Osteocyte (in vitro differentiated cells): Measurements from ENCODE around the gene SIDT2. TPM values are rescaled to one million over a fixed set of nuclear protein-coding genes. Genes with fewer than 3 reads are reported as not detected.
A peak's percentile ranks its signal among the peaks of the same experiment; 100 is the strongest.

Experiments used
- DNase-seq: peaks from one replicate; pipeline ENCODE4 v3.0.0; 2021; ENCODE audit warnings: mixed read lengths; ENCODE audit not compliant: unreplicated experiment; ENCODE audit errors: extremely low spot score
- H3K27ac Mint-ChIP-seq: one replicate; pipeline ENCODE4 v1.8.0; 2021; ENCODE audit warnings: mild to moderate bottlenecking, mixed read lengths; ENCODE audit not compliant: unreplicated experiment
- H3K27me3 Mint-ChIP-seq: one replicate; pipeline ENCODE4 v1.8.0; 2021; ENCODE audit warnings: mixed read lengths; ENCODE audit not compliant: unreplicated experiment
- H3K36me3 Mint-ChIP-seq: one replicate; pipeline ENCODE4 v1.8.0; 2021; ENCODE audit warnings: mixed read lengths; ENCODE audit not compliant: unreplicated experiment
- H3K4me1 Mint-ChIP-seq: one replicate; pipeline ENCODE4 v1.8.0; 2021; ENCODE audit warnings: mixed read lengths; ENCODE audit not compliant: unreplicated experiment
- H3K4me3 Mint-ChIP-seq: one replicate; pipeline ENCODE4 v1.8.0; 2021; ENCODE audit warnings: mild to moderate bottlenecking, moderate library complexity, mixed read lengths; ENCODE audit not compliant: unreplicated experiment
- H3K9me3 Mint-ChIP-seq: one replicate; pipeline ENCODE4 v1.8.0; 2021; ENCODE audit warnings: mixed read lengths; ENCODE audit not compliant: unreplicated experiment
- total RNA-seq: library from RNA; stranded (reverse); gene quantifications from 2 replicates; pipeline ENCODE4 v1.2.1, GENCODE V29; 2021
- TF ChIP-seq, protein P1 (sequence below): fragments of 200-600 bp; sonication (generic); IDR thresholded peaks from 2 replicates; pipeline ENCODE4 v1.5.0; 2021; ENCODE audit warnings: antibody characterized with exemption, mild to moderate bottlenecking, moderate library complexity

Gene SIDT2
- total RNA-seq, 1 donor from 2014 or later: 67.3 TPM

GRCh38 chr11:117172724-117173421, 5.7 kb upstream of the SIDT2 start:
- no peak overlapping the region for H3K4me3 Mint-ChIP-seq
- DNase-seq: no peak
- no peak overlapping the region for H3K27ac Mint-ChIP-seq
- H3K4me1 Mint-ChIP-seq: peaks cover 13% of the 10 kb centered on the region
- TF ChIP-seq, protein P1, sequence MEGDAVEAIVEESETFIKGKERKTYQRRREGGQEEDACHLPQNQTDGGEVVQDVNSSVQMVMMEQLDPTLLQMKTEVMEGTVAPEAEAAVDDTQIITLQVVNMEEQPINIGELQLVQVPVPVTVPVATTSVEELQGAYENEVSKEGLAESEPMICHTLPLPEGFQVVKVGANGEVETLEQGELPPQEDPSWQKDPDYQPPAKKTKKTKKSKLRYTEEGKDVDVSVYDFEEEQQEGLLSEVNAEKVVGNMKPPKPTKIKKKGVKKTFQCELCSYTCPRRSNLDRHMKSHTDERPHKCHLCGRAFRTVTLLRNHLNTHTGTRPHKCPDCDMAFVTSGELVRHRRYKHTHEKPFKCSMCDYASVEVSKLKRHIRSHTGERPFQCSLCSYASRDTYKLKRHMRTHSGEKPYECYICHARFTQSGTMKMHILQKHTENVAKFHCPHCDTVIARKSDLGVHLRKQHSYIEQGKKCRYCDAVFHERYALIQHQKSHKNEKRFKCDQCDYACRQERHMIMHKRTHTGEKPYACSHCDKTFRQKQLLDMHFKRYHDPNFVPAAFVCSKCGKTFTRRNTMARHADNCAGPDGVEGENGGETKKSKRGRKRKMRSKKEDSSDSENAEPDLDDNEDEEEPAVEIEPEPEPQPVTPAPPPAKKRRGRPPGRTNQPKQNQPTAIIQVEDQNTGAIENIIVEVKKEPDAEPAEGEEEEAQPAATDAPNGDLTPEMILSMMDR: no peak
- no peaks in the 10 kb centered on the region for H3K9me3 Mint-ChIP-seq
- no peaks in the 10 kb centered on the region for H3K27me3 Mint-ChIP-seq
- H3K36me3 Mint-ChIP-seq: peaks cover 26% of the 10 kb centered on the region

DNA sequence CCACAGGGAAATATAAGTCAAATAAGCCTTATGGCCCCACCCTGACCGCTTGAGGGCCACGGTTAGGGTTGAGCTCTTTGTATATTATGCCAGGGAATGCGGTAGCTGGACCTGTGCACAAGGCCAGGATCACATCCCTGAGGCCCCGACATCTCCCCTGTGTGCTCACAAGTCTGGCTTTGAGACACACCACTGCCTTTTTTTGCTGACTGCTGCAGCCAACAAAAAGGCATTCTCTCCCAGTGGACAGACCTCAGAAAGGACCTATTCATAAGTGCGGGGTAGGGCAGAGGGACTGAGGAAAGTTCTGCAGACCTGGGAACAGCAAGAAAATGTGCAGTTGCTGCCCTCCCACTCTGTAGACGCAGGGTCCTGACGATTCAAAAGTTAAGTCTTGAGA, 3.4 kb upstream of the SIDT2 start:
- Mint-ChIP-seq H3K4me3 (no peak overlapping the region), H3K4me1 (peaks cover 26% of the 10 kb centered on the region), H3K27me3 (no peaks in the 10 kb centered on the region), H3K9me3 (no peaks in the 10 kb centered on the region), H3K36me3 (peaks cover 16% of the 10 kb centered on the region), H3K27ac (no peak overlapping the region)
- TF ChIP-seq, protein P1: no peak
- DNase-seq: no peak

DNA sequence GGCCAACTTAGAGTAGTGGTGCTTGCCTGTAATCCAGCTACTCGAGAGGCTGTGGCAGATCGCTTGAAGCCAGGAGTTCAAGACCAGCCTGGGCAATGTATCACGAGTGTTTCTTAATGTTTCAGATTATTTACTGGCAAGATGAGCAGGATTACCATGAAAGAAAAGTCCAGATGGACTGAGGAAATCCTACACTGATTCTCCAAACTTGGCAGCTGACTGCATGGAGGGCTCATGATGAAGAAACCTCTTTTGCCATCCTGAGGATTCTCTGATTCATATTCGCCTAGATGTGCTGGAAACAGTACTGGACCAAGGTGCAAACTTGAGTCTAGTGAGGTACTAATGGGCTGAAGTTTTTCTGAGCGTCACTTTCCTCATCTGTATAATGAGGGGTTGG, 2.8 kb upstream of the SIDT2 start:
- Mint-ChIP-seq H3K36me3 (peaks cover 9% of the 10 kb centered on the region), H3K27me3 (no peaks in the 10 kb centered on the region), H3K27ac (no peak overlapping the region), H3K4me1 (peaks cover 33% of the 10 kb centered on the region), H3K9me3 (no peaks in the 10 kb centered on the region), H3K4me3 (no peak overlapping the region)
- TF ChIP-seq, protein P1: no peak
- DNase-seq: no peak

- no peak for DNase-seq
- no peaks in the 10 kb centered on the region for H3K9me3 Mint-ChIP-seq
- peaks cover 37% of the 10 kb centered on the region for H3K4me1 Mint-ChIP-seq
- H3K4me3 Mint-ChIP-seq: no peak overlapping the region
- TF ChIP-seq, protein P1: no peak
- H3K27me3 Mint-ChIP-seq: no peaks in the 10 kb centered on the region
- peaks cover 5% of the 10 kb centered on the region for H3K36me3 Mint-ChIP-seq
- H3K27ac Mint-ChIP-seq: no peak overlapping the region
Observed at GRCh38 chr11:117176186-117176585, 2.4 kb upstream of the SIDT2 start.

DNA sequence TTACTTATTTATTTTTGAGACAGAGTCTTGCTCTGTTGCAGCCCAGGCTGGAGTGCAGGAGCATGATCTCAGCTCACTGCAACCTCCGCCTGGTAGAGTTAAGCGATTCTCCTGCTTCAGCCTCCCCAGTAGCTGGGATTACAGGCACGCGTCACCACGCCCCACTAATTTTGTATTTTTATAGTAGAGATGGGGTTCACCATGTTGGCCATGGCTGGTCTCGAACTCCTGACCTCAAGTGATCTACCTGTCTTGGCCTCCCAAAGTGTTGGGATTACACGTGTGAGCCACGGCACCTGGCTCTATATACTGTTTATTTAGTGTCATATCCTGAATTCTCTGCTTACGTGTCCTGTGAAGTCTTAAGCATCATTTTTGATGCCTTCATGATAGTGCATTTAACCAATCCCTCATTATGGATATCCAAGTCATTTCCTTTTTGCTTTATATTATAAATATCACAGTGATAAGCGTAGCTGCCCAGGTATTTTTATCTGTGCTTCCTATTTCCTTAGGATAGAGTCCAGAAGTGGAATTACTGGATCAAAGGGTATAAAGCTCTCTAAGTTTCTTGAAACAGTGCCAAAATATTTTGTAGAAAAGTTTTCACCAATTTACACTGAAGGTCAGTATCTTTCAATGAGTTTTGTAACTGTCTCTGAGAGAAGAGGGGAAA, 871 bp upstream of the SIDT2 start:
- peaks cover 29% of the 10 kb centered on the region for H3K4me1 Mint-ChIP-seq
- peak overlapping the region; percentile 95 for H3K4me3 Mint-ChIP-seq

More for the DNA sequence above, 871 bp upstream of the SIDT2 start:
- Mint-ChIP-seq H3K36me3 (no peaks in the 10 kb centered on the region), H3K27ac (peak overlapping the region; percentile 91), H3K27me3 (no peaks in the 10 kb centered on the region), H3K9me3 (no peaks in the 10 kb centered on the region)
- no peak for DNase-seq
- TF ChIP-seq, protein P1: no peak
